Daoy (cell line): Measurements from ENCODE around the gene RASL12. TPM values are rescaled to one million over a fixed set of nuclear protein-coding genes. Genes with fewer than 3 reads are reported as not detected.
"Not testable (repeated sequence)": the region's sequence is repeated elsewhere in the genome, so short reads cannot be mapped to it uniquely, and the experiment has no call there.

Source experiments
- DNase-seq: peaks from one replicate; pipeline ENCODE4 v3.0.0-alpha.2; 2015; ENCODE audit warnings: low read depth
- total RNA-seq: library from RNA; depleted of rRNA; stranded (reverse); fragments of >200 nt; shearing (Covaris generic); gene quantifications from 2 replicates; pipeline ENCODE4 v1.2.3, GENCODE V29; 2014; rRNA removed

The RASL12 gene
- total RNA-seq, 1 experiment from 2014 or later, result 1.5 TPM

DNA sequence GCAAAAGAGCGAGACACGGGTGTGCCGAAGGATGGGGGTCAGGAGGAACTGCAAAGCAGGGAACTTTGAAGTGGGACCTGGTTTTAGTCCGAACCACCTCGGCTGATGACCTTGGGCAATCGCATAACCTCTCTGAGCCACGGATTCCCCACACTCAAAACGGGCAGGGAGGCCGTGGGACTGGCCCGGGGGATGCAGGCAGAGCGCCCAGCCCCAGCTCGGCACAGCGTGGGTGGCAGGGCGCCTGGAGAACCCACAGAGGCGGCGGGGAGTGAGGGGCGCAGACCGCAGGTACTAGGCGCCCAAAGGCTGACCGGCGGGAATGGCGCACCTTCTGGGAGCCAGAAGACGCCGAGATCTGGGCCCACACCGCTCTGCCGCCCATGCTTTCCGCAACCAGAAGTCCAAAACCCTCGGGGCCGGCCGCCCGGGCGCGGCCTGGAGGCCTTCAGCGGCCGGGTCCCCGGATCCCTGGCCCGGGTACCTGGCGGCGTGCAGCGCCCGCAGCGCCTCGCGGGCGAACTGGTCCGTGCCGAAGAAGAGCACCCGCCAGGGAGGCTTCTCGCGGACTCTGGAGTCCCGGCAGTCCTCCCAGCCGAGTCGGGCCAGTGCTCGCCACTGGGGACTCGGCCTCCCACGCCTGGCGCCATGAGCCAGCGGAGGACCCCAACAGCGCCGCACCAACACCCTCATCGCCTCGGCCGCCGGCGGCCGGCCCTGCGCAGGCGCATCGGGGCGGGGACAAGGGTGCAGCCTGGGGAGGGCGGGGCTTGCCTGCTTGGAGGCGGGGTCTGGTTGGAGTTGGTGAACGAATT is 38.7 kb downstream of the RASL12 start, which contains the start of gene MTFMT:
MTFMT (minus strand) TSS at position 719 of the 815 bp plus-strand sequence; CDS start at position 693, 26 bp downstream.
- peak; percentile 91 for DNase-seq

DNA sequence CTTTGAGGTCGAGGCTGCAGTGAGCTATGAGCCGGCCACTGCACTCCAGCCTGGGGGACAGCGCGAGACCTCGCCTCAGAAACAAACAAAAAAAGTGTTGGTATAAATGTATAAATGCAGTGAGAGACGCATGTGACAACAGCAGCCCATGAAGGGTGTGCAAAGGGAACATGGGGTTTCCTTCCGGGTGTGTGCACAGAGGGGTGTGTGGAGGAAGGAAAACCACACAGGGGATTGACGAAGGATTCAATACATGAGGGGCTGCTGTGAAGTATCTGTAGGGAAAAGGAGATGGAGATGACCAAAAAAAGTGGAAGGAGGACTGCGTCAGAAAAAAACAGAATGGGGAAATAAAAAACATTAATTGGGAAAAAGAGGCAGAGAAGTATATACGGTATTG is 39.5 kb downstream of the RASL12 start:
- DNase-seq, result no peak

DNA sequence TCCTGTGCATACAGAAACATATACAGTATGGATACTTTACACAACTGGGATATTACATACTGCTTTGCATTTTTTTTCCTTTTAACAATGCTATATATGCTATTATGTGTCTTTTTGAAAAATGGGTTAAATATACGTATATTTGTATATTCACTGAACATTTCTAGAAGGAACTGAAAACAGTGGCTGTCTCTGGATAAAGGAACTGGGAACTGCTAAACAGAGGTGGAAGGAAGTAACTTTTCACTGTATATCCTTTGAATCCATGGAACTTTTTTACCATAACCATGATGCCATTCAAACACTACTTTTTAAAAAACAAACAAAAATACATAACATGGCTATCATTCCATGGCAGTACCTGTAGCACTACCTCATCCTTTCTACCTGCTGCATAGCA is 40.2 kb downstream of the RASL12 start:
- no peak for DNase-seq

DNA sequence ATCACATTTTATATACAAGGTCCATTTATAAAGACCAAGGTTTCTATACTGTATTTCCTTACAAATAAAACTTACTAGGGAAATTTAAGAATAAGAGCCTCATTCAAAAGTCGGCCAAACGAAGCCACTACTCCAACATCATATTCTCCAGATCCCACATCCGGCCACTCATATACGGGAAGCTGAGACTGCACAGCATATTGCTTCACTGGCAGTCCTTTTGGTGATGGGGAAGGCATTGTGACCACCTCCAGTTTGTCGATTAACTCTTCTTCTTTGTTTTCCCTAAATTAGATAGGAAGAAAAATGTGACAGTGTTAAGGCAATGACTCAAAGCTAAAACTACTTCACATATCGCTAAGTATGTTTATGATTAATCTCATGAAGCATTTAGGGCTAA is 41.0 kb downstream of the RASL12 start:
- DNase-seq, result no peak

DNA sequence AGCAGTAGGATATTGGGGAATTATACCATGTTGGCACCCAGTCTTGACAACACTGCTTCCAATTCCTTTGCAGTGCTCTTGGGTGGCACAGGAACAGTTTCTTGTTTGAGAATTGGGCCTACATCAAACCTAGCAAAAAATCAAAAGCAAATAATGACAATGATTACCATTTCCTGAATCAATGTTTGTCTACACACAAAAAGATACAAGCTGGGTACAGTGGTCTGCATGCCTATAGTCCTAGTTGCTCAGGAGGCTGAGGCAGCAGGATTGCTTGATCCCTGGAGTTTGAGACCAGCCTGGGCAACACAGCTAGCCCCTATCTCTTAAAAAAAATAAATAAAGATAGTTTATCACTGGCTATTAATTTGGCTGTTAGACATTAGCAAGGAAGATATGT is 46.3 kb downstream of the RASL12 start:
- DNase-seq, result no peak

DNA sequence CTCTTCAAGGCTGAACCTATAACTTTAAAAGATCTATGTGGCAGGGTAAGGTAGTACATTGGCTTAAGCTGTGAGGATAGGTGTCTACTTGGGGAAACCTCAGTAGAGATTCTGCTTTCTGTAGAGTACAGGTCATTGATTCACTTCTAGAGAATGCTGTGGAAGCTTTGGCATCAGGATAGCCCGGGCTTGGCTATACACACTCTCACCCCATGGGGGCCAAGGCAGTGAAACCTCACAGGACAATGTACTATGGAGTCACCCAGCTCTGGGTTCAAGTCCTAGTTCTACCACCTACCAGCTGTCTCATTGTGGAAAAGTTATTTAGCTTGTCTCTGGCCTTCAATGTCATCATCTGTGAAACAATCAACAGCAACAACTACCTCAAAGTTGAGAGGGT is 47.4 kb downstream of the RASL12 start:
- no peak for DNase-seq

DNA sequence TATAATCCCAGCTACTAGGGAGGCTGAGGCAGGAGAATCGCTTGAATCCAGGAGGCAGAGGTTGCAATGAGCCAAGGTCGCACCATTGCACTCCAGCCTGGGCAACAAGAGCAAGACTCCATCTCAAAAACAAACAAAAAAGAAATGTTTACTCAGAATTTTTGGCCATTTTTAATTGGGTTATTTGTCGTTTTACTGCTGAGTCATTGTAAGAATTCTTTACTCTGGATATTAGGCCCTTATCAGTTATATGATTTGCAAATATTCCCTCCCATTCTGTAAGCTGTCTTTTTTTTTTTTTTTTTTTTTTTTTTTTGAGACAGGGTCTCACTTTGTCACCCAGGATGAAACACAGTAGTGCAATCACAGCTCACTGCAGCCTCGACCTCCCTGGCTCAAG is 56.6 kb downstream of the RASL12 start:
- DNase-seq, result not testable (repeated sequence)

DNA sequence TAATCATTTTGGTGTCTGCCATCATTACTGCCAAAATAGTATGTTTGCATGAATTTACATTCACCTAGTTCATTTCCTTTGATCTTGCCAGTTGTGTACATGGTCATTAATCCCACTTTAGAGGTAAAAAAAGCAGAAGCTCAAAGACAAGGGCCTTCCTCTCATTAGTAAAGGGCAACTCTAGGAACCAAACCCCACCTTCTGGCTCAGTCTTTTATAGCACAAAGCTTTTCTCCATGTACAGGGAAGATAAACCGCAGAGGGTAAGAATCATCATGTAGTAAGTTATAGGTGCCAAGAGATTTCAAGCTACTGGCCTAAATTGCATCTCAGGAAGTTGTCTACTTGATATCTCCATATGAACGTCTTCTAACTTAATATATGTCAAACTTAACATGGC is 58.8 kb downstream of the RASL12 start:
- no peak for DNase-seq

DNA sequence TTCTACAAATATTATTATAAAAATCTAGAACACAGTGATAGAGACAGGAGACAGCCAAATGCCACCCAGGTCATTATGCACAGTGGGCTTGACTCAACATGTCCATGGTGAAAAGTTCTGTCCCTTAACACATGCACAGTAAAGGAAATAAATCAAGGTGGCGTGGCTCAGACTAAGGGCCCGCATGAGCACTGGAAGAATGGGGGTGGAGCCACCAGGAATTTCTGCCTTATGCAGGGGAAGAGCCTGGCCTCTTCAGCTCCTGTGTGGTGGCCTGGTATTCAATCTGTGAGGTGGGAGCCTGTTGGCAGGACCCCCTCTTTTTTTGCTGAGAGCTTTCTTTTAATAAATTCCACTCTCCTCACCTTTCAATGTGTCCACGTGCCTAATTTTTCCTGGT is 60.9 kb downstream of the RASL12 start:
- DNase-seq, result no peak

DNA sequence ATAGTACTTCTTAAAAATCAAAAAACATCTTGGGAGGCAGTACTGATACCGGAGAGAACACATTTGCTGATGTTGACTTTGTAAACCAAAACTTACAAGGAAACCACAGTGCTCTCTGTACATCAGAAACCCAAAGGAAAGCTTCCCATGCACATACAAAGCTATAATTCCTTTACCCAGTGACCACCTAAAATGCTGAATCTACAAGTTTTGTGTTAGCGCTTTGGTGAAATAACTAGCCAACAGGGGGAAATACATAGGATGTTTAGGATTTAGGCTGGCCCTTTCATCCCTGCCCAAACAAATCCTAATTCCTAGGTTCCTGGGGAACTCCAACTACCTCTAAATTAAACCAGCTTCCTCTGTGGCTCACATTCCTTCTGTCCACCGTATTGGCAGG is 62.8 kb downstream of the RASL12 start:
- DNase-seq, result no peak

Other genes with a start within 250 kb of the RASL12 start
- gene PIF1, start 242.3 kb downstream of the RASL12 start, total RNA-seq, result 26.6 and 32.9 TPM in 2 replicates
- gene PLEKHO2, start 226.1 kb downstream of the RASL12 start, total RNA-seq, result 8.7 and 10.7 TPM in 2 replicates
- 1.5 and 1.8 TPM in 2 replicates for gene ANKDD1A, start 156.1 kb downstream of the RASL12 start, total RNA-seq
- 43.5 and 49.9 TPM in 2 replicates for gene SPG21, start 78.1 kb downstream of the RASL12 start, total RNA-seq
- 15.9 and 17.8 TPM in 2 replicates for gene MTFMT, start 38.4 kb downstream of the RASL12 start, total RNA-seq
- not detected in 2 replicates for gene SLC51B, start 22.6 kb downstream of the RASL12 start, total RNA-seq
- not detected in 2 replicates for gene KBTBD13, start 8.8 kb upstream of the RASL12 start, total RNA-seq
- gene UBAP1L, start 47.2 kb upstream of the RASL12 start, total RNA-seq, result 0.03 and 0.06 TPM in 2 replicates
- 13.3 and 17.4 TPM in 2 replicates for gene PDCD7, start 65.8 kb upstream of the RASL12 start, total RNA-seq
- 46.7 and 57.1 TPM in 2 replicates for gene CLPX, start 117.4 kb upstream of the RASL12 start, total RNA-seq
- gene CILP, start 143.5 kb upstream of the RASL12 start, total RNA-seq, result 0.03 TPM in 1 of 2 replicates, not detected in the other
- 3.8 TPM in 2 replicates for gene PARP16, start 218.9 kb upstream of the RASL12 start, total RNA-seq
- not detected in 2 replicates for gene RNU5A-1, start 228.1 kb upstream of the RASL12 start, total RNA-seq
- not detected in 2 replicates for gene RNU5B-1, start 236.7 kb upstream of the RASL12 start, total RNA-seq